GM18526 (cell line): ENCODE measurements around the gene PCDHB12.

Experiments
- POLR2A ChIP-seq: IDR thresholded peaks from 3 replicates; pipeline ENCODE4 v1.6.1; 2011; ENCODE audit not compliant: insufficient read length; ENCODE audit errors: extremely low read depth

The PCDHB12 gene

GRCh38 chr5:141236516-141237313 lies 28.2 kb downstream of the PCDHB12 start:
- no peak for TF ChIP-seq POLR2A

DNA sequence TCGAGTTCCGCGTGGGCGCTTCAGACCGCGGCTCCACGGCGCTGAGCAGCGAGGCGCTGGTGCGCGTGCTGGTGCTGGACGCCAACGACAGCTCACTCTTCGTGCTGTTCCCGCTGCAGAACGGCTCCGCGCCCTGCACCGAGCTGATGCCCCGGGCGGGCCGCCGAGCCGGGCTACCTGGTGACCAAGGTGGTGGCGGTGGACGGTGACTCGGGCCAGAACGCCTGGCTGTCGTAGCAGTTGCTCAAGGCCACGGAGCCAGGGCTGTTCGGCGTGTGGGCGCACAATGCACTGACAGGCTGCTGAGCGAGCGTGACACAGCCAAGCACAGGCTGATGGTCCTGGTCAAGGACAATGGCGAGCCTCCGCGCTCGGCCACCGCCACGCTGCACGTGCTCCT lies 33.0 kb downstream of the PCDHB12 start:
- no peak for TF ChIP-seq POLR2A

DNA sequence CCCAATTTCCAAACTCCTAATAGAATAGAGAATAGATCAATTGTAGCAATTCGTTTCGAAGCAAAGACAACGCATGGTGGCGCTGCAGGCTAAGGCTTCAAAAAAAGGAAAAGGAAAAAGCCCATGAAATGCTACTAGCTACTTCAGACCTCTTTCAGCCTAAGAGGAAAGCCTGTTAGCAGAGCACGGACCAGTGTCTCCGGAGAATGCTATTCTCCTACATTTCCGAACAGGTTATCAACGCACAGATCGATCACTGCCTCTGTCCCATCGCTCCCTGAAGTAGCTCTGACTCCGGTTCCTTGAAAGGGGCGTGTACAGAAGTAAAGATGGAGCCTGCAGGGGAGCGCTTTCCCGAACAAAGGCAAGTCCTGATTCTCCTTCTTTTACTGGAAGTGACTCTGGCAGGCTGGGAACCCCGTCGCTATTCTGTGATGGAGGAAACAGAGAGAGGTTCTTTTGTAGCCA lies 36.8 kb downstream of the PCDHB12 start, which contains the start of gene PCDHB15:
Gene PCDHB15 (plus strand): TSS at position 146 of the 468 bp plus-strand sequence. CDS start 184 bp downstream, at position 330.
- TF ChIP-seq POLR2A: no peak

DNA sequence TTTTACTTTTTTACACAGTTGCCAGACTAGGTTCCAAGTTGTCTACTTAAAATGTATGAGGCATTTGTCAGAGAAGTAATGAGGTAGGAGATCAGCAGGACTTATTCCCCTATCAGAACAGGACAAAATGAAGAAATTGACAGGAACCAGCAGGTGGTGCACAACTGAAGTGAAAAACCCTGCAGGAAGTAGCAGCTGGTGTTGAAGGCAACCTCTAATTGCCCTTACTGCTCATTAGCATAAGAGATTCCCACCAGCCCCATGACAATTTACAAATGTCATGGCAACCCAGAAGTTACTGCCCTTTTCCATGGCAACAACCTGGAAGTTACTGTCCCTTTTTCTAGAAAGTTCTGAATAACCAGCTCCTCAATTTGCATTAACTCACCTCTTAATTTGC lies 42.1 kb downstream of the PCDHB12 start:
- no peak for TF ChIP-seq POLR2A

DNA sequence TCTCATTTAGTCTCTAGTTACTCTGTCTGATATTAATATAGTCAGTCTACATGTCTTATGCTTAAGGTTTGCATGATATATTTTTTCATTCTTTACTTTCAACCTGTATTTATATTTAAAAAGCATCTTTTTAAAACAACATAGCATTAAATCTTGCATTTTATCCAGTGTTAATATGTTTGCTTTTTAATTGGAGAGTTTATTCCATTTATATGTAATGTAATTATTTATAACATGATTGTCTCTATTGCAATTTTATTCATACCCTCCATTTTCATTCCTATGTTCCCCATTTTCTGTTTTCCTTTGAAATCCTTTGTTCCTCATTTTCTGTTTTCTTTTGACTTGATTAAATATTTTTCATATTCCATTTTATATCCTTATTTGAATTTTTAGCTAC lies 49.9 kb downstream of the PCDHB12 start:
- no peak for TF ChIP-seq POLR2A

- no peak for TF ChIP-seq POLR2A
These were observed 50.4 kb downstream of the PCDHB12 start for GRCh38 chr5:141258948-141259347.

GRCh38 chr5:141260458-141261237 lies 52.1 kb downstream of the PCDHB12 start:
- TF ChIP-seq POLR2A: no peak

DNA sequence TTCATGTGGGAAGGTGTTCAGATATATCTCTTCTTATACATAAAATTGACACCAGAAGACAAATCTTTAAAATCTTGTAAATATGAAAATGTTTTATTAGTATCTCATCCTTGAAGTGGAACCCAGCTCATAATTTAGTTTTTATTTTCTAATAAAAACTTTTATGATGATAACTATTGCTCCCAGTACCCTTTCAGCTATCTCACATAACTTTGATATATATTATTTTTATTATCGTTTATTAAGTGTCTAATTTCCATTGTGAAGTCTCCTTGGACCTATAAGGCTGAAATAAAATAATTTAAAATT lies 52.7 kb downstream of the PCDHB12 start:
- TF ChIP-seq POLR2A: no peak
